K562 (cell line): ENCODE measurements around the gene KMT2A. TPM values are rescaled to one million over a fixed set of nuclear protein-coding genes. Genes with fewer than 3 reads are reported as not detected.
A peak's percentile ranks its signal among the peaks of the same experiment; 100 is the strongest.

ENCODE experiments used
- CCAR2 ChIP-seq: fragments of 200-400 bp; formaldehyde crosslinking; IDR thresholded peaks from 2 replicates; pipeline ENCODE4 v1.6.1; 2017; ENCODE audit warnings: mild to moderate bottlenecking, low read depth, low read length
- CTCF ChIP-seq, 3 experiments: IDR thresholded peaks in 2 of 3; conservative IDR thresholded peaks in 1 of 3; 2 replicates each; pipeline ENCODE4 v1.5.1; 2011 to 2012; ENCODE audit warnings: low read length in 3 of 3, mild to moderate bottlenecking in 3 of 3, control low read depth in 2 of 3, improper control_type of control experiment in 1 of 3, inconsistent platforms in 1 of 3, low read depth in 1 of 3, mixed read lengths in 1 of 3, moderate library complexity in 1 of 3; ENCODE audit not compliant: insufficient read depth in 2 of 3
- CXXC5 ChIP-seq: fragments of 250-450 bp; sonication (Bioruptor Pico); IDR thresholded peaks from 2 replicates; pipeline ENCODE4 v1.8.0; 2022; ENCODE audit warnings: inconsistent platforms, mild to moderate bottlenecking, moderate library complexity
- ELF2 ChIP-seq: fragments of 250-450 bp; sonication (Bioruptor Pico); IDR thresholded peaks from 2 replicates; pipeline ENCODE4 v1.5.0; 2021; ENCODE audit warnings: mild to moderate bottlenecking
- FOXK2 ChIP-seq, 2 experiments: fragments of 450-650 bp; IDR thresholded peaks in 1 of 2; conservative IDR thresholded peaks in 1 of 2; 2 replicates each; pipeline ENCODE4 v1.6.1; 2016; ENCODE audit warnings: low read depth in 2 of 2, mild to moderate bottlenecking in 1 of 2
- HNRNPUL1 ChIP-seq: fragments of 200-400 bp; formaldehyde crosslinking; IDR thresholded peaks from 2 replicates; pipeline ENCODE4 v1.6.1; 2017; ENCODE audit warnings: low read length
- MAFG ChIP-seq: fragments of 450-650 bp; conservative IDR thresholded peaks from 2 replicates; pipeline ENCODE4 v1.6.1; 2016; ENCODE audit warnings: missing genetic modification characterization, missing compliant biosample characterization
- MAFK ChIP-seq: IDR thresholded peaks from 2 replicates; pipeline ENCODE4 v1.6.1; 2011; ENCODE audit warnings: low read length, improper control_type of control experiment
- MAX ChIP-seq: sonication (generic); formaldehyde crosslinking; IDR thresholded peaks from 2 replicates; pipeline ENCODE4 v1.9.0; 2022; ENCODE audit warnings: mild to moderate bottlenecking, missing genetic modification reagents
- MYC ChIP-seq, 2 experiments: fragments of 250-450 bp in 1 of 2; sonication (Bioruptor Pico) in 1 of 2; IDR thresholded peaks; 2 replicates each; pipeline versions ENCODE4 v1.5.1 to v1.6.1; 2012 to 2021; ENCODE audit warnings: low read depth in 2 of 2, borderline replicate concordance in 1 of 2, improper control_type of control experiment in 1 of 2, low read length in 1 of 2, mild to moderate bottlenecking in 1 of 2, moderate library complexity in 1 of 2
- NCOA4 ChIP-seq: fragments of 450-650 bp; IDR thresholded peaks from 2 replicates; pipeline ENCODE4 v1.6.1; 2018; ENCODE audit warnings: mild to moderate bottlenecking; ENCODE audit not compliant: partially characterized antibody
- RUNX1 ChIP-seq: sonication (generic); IDR thresholded peaks from 2 replicates; pipeline ENCODE4 v1.6.1; 2016; ENCODE audit warnings: antibody characterized with exemption, low read depth
- SMAD4 ChIP-seq: fragments of 250-450 bp; sonication (Bioruptor Pico); conservative IDR thresholded peaks from 2 replicates; pipeline ENCODE4 v1.8.0; 2021; ENCODE audit warnings: inconsistent platforms, mild to moderate bottlenecking, moderate library complexity
- SMARCA4 ChIP-seq: fragments of 450-650 bp; IDR thresholded peaks from 2 replicates; pipeline ENCODE4 v1.6.1; 2016
- TCF3 ChIP-seq: sonication (generic); formaldehyde crosslinking; IDR thresholded peaks from 2 replicates; pipeline ENCODE4 v1.4.0; 2020; ENCODE audit warnings: mild to moderate bottlenecking, missing genetic modification reagents
- TRIM24 ChIP-seq, 2 experiments: fragments of 450-650 bp; IDR thresholded peaks; 2 replicates each; pipeline ENCODE4 v1.6.1; 2016
- XRCC5 ChIP-seq: fragments of 200-400 bp; formaldehyde crosslinking; IDR thresholded peaks from 2 replicates; pipeline ENCODE4 v1.6.1; 2017; ENCODE audit warnings: low read depth, mild to moderate bottlenecking, low read length
- ZBTB8A ChIP-seq: fragments of 450-650 bp; IDR thresholded peaks from 2 replicates; pipeline ENCODE4 v1.6.1; 2018; ENCODE audit warnings: mild to moderate bottlenecking, moderate library complexity; ENCODE audit not compliant: partially characterized antibody
- ZNF133 ChIP-seq: fragments of 250-450 bp; sonication (Bioruptor Pico); IDR thresholded peaks from 2 replicates; pipeline ENCODE4 v1.4.0; 2020; ENCODE audit warnings: mild to moderate bottlenecking
- ZNF274 ChIP-seq: IDR thresholded peaks from 2 replicates; pipeline ENCODE4 v1.6.1; 2011; ENCODE audit warnings: low read depth, mild to moderate bottlenecking, low read length, moderate library complexity, borderline replicate concordance
- ZNF316 ChIP-seq: fragments of 450-650 bp; IDR thresholded peaks from 2 replicates; pipeline ENCODE4 v1.6.1; 2016
- polyA plus RNA-seq, 8 experiments: library from polyadenylated mRNA; depleted of rRNA in 4 of 8; stranded (reverse) in 5 of 8; unstranded in 3 of 8; fragments of >200 nt; fragmentation: Nextera tagmentation in 2 of 8; fragmentation: Illumina TruSeq in 1 of 8; extraction: Ambion mirVana in 2 of 8; extraction: Trizol in 1 of 8; gene quantifications; 2 replicates each; pipeline versions ENCODE4 v1.2.1 to v1.2.3, GENCODE V29; 2011 to 2014; ENCODE audit warnings: inconsistent platforms in 1 of 8, missing spikeins in 1 of 8
- total RNA-seq, 7 experiments: library from RNA; depleted of rRNA in 6 of 7; stranded (reverse); fragments of >200 nt in 6 of 7; fragmentation: Illumina TruSeq in 2 of 7; extraction: Trizol in 2 of 7; gene quantifications; 2 replicates each; pipeline versions ENCODE4 v1.2.1 to v1.2.3, GENCODE V29; 2011 to 2021; ENCODE audit warnings: low replicate concordance in 1 of 7
- TF ChIP-seq, protein P1 (sequence below): sonication (generic); formaldehyde crosslinking; IDR thresholded peaks from 2 replicates; pipeline ENCODE4 v1.4.0; 2020; ENCODE audit warnings: mild to moderate bottlenecking, missing genetic modification reagents
- TF ChIP-seq, protein P2 (sequence below): sonication (generic); formaldehyde crosslinking; IDR thresholded peaks from 2 replicates; pipeline ENCODE4 v1.5.0; 2020; ENCODE audit warnings: missing genetic modification reagents
- TF ChIP-seq, protein P3 (sequence below): sonication (generic); formaldehyde crosslinking; IDR thresholded peaks from 2 replicates; pipeline ENCODE4 v1.8.0; 2022; ENCODE audit warnings: missing genetic modification reagents, mild to moderate bottlenecking, moderate library complexity, borderline replicate concordance

Gene KMT2A
- total and polyA plus RNA-seq, 9 of the 15 experiments (the other 6 are each of a cell fraction or from before 2014, with no cell fraction given) = 9.6 to 59.9 (median 32.6) TPM

GRCh38 chr11:118415739-118416068 is 20.6 kb upstream of the KMT2A start (continued):
- TF ChIP-seq, protein P1, sequence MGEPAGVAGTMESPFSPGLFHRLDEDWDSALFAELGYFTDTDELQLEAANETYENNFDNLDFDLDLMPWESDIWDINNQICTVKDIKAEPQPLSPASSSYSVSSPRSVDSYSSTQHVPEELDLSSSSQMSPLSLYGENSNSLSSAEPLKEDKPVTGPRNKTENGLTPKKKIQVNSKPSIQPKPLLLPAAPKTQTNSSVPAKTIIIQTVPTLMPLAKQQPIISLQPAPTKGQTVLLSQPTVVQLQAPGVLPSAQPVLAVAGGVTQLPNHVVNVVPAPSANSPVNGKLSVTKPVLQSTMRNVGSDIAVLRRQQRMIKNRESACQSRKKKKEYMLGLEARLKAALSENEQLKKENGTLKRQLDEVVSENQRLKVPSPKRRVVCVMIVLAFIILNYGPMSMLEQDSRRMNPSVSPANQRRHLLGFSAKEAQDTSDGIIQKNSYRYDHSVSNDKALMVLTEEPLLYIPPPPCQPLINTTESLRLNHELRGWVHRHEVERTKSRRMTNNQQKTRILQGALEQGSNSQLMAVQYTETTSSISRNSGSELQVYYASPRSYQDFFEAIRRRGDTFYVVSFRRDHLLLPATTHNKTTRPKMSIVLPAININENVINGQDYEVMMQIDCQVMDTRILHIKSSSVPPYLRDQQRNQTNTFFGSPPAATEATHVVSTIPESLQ (CRISPR knock-in tag) = no peak
- TF ChIP-seq ELF2 = peak; percentile 79; the same call in 1 of the 2 replicates
- TF ChIP-seq, protein P2, sequence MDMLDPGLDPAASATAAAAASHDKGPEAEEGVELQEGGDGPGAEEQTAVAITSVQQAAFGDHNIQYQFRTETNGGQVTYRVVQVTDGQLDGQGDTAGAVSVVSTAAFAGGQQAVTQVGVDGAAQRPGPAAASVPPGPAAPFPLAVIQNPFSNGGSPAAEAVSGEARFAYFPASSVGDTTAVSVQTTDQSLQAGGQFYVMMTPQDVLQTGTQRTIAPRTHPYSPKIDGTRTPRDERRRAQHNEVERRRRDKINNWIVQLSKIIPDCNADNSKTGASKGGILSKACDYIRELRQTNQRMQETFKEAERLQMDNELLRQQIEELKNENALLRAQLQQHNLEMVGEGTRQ (CRISPR knock-in tag) = no peak
- peak; percentile 22; the same call in 1 of the 2 replicates for TF ChIP-seq MAX (CRISPR knock-in tag)
- peak; percentile 80 for TF ChIP-seq TCF3 (CRISPR knock-in tag)
- no peak for TF ChIP-seq ZNF133 (CRISPR knock-in tag)
- peak; percentile 43 for TF ChIP-seq CXXC5 (CRISPR knock-in tag)
- TF ChIP-seq CCAR2 = 0 out of 2 replicates have a peak, but pooled peaks have one; percentile 67
- peak; percentile 93 to 95 for TF ChIP-seq FOXK2 (conservative IDR thresholded peaks at IDR 0.05 in 1 of 2, IDR thresholded peaks at IDR 0.05 in 1 of 2; ENCODE audit: low read depth in 2 of 2)
- peak; percentile 92 for TF ChIP-seq ZNF316
- peak; percentile 82 to 90 for TF ChIP-seq TRIM24 (IDR thresholded peaks at IDR 0.05)
- TF ChIP-seq CTCF (IDR thresholded peaks at IDR 0.05 in 2 of 3, conservative IDR thresholded peaks at IDR 0.05 in 1 of 3; ENCODE audit: insufficient read depth in 2 of 3, low read depth in 1 of 3, low read length in 3 of 3) = no peak
- peak; percentile 67 for TF ChIP-seq SMAD4 (CRISPR knock-in tag)
- no peak for TF ChIP-seq ZBTB8A
- peak; percentile 96 for TF ChIP-seq SMARCA4
- 0 out of 2 replicates have a peak, but pooled peaks have one; percentile 65 for TF ChIP-seq HNRNPUL1
- peak; percentile 96 for TF ChIP-seq MAFG (tag)
- TF ChIP-seq RUNX1 = peak; percentile 57; the same call in 1 of the 2 replicates
- no peak for TF ChIP-seq ZNF274
- TF ChIP-seq NCOA4 = no peak
- TF ChIP-seq MAFK = peak; percentile 89
- TF ChIP-seq XRCC5 = 0 out of 2 replicates have a peak, but pooled peaks have one; percentile 70
- TF ChIP-seq, protein P3, sequence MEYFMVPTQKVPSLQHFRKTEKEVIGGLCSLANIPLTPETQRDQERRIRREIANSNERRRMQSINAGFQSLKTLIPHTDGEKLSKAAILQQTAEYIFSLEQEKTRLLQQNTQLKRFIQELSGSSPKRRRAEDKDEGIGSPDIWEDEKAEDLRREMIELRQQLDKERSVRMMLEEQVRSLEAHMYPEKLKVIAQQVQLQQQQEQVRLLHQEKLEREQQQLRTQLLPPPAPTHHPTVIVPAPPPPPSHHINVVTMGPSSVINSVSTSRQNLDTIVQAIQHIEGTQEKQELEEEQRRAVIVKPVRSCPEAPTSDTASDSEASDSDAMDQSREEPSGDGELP (CRISPR knock-in tag) = peak; percentile 93
- TF ChIP-seq MYC (IDR thresholded peaks at IDR 0.05; ENCODE audit: low read depth, low read length) = no peak; the same call in 1 of the 2 replicates
- TF ChIP-seq MYC (CRISPR knock-in tag; IDR thresholded peaks at IDR 0.05; ENCODE audit: borderline replicate concordance, low read depth) = no peak
